ENCODE measurements around the gene ITGA5.

- TF ChIP-seq CTCF (IDR thresholded peaks at IDR 0.05; ENCODE audit: low read depth, low read length) (no peak), EZH2phosphoT487 (IDR thresholded peaks at IDR 0.05; ENCODE audit: low read depth) (no peak)
These were observed 50.9 kb downstream of the ITGA5 start for GRCh38 chr12:54368025-54368708.
